Dedifferentiated amniotic fluid mesenchymal stem cell (primary cell): ENCODE data around the gene SLC12A9.

Experiments
- DNase-seq: peaks from one replicate; pipeline ENCODE4 v3.0.0-alpha.2; 2016; ENCODE audit errors: extremely low spot score

The SLC12A9 gene

GRCh38 chr7:100882785-100883526 is 30.4 kb downstream of the SLC12A9 start:
- DNase-seq: no peak

- no peak for DNase-seq
These were observed 32.4 kb downstream of the SLC12A9 start for GRCh38 chr7:100884736-100885439.

- no peak for DNase-seq
These were observed 33.1 kb downstream of the SLC12A9 start for GRCh38 chr7:100885440-100886141.

- no peak for DNase-seq
These were observed 33.8 kb downstream of the SLC12A9 start for GRCh38 chr7:100886142-100886935.

GRCh38 chr7:100886936-100887515 is 34.5 kb downstream of the SLC12A9 start:
- DNase-seq: no peak

- DNase-seq: no peak
These were observed 35.2 kb downstream of the SLC12A9 start for GRCh38 chr7:100887516-100888290.

GRCh38 chr7:100888291-100888987 is 35.9 kb downstream of the SLC12A9 start:
- no peak for DNase-seq

- no peak for DNase-seq
These were observed 36.7 kb downstream of the SLC12A9 start, which contains the start of gene UFSP1 for GRCh38 chr7:100888988-100889750. Gene UFSP1, minus strand, starts transcription at chr7:100889715. Its CDS starts 444 bp downstream, at chr7:100889271.

GRCh38 chr7:100890653-100891567 is 38.4 kb downstream of the SLC12A9 start:
- DNase-seq: no peak

- no peak for DNase-seq
These were observed 39.2 kb downstream of the SLC12A9 start for GRCh38 chr7:100891568-100892247.

GRCh38 chr7:100892364-100893317 is 40.1 kb downstream of the SLC12A9 start:
- no peak for DNase-seq

- no peak for DNase-seq
These were observed 40.9 kb downstream of the SLC12A9 start for GRCh38 chr7:100893318-100893895.

GRCh38 chr7:100893910-100894721 is 41.6 kb downstream of the SLC12A9 start:
- DNase-seq: no peak

- DNase-seq: no peak
These were observed 42.6 kb downstream of the SLC12A9 start for GRCh38 chr7:100894860-100895700.

- DNase-seq: no peak
These were observed 43.1 kb downstream of the SLC12A9 start, which contains the start of gene ACHE for GRCh38 chr7:100895701-100895955. Gene ACHE, minus strand, starts transcription at chr7:100895888. Its CDS starts 1,656 bp downstream, at chr7:100894232.
